ENCODE data around the gene GPR33.
A peak's percentile ranks its signal among the peaks of the same experiment; 100 is the strongest.
"Not testable (repeated sequence)": the region's sequence is repeated elsewhere in the genome, so short reads cannot be mapped to it uniquely, and the experiment has no call there.

The GPR33 gene

GRCh38 chr14:31487886-31488285, at the start of gene GPR33:
GPR33 (minus strand) TSS chr14:31488039; CDS start chr14:31483965, 4,074 bp downstream.
- DNase-seq (ENCODE audit: low spot score), result no peak

DNA sequence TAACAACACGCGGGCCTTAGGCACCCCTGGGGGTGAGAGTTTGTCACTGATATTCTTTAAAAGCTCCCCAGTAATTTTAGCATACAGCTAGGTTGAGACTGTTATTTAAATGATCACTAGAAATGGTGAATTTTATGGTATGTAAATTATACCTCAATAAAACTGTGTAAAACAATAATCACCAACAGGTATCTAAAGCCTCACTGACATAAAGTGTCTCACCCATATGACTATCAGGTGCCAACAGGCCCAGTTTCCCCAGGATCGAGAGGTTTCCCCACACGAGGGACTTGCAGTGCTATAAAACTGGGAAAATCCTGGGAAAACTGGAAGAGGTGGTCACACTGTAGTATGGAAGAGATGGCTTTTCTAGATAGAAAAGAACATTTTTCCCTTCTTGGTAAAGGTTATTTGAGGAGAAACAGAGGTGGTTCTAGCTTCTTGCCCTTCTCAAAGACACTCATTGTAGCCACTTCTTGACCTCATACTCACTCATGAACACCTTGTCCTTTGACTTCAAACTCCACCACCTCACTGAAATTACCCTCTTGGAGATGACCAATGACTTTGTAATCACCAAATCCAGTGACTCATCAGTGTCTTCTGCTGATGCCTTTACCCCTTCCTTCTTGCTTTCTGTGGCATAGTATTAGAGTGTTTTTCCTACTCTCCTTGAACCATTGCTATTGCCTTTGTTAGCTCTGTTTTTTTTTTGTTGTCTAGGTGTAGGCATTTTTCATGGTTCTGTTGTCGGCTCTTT, 48.5 kb upstream of the GPR33 start:
- no peak for DNase-seq (ENCODE audit: low spot score)

GRCh38 chr14:31530136-31530535, 42.3 kb upstream of the GPR33 start:
- no peak for DNase-seq (ENCODE audit: low spot score)

GRCh38 chr14:31529053-31529452, 41.2 kb upstream of the GPR33 start:
- no peak for DNase-seq (ENCODE audit: low spot score)

DNA sequence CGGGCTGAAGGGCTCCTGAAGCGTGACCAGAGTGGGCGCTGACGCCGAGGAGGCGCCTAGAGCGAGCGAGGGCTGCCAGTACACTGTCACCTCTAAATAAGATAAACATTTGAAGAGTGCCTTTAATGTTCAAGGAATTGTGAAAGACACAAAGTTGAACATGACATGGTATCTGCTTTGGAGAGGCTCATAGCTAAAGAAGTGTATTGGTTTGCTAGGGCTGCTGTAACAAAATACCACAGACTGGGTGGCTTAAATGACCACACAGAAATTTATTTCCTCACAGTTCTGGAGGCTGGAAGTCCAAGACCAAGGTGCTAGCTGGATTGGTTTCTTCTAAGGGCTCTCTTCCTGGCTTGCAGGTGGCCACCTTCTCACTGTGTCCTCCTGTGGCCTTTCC, 39.7 kb upstream of the GPR33 start:
- DNase-seq (ENCODE audit: low spot score), result no peak

GRCh38 chr14:31527087-31527486, 39.2 kb upstream of the GPR33 start:
- DNase-seq (ENCODE audit: low spot score), result no peak

DNA sequence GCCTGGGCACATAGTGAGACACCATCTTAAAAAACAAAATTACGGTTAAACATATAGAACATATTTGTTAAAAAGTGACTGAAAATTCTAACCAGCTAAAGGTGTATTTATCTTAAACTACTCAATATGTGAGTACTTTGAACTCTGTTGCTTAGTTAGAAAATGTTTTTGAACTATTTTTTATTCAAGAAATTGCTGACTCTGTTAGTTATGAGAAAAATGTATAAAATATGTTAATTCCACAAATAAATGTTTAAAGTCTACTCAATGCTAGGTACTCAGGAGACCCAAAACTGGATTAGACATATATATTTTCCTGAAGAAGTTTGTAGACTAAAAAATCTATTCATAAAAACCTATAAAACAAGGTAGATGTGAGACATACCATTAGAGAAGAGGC, 23.0 kb upstream of the GPR33 start:
- DNase-seq (ENCODE audit: low spot score), result no peak

DNA sequence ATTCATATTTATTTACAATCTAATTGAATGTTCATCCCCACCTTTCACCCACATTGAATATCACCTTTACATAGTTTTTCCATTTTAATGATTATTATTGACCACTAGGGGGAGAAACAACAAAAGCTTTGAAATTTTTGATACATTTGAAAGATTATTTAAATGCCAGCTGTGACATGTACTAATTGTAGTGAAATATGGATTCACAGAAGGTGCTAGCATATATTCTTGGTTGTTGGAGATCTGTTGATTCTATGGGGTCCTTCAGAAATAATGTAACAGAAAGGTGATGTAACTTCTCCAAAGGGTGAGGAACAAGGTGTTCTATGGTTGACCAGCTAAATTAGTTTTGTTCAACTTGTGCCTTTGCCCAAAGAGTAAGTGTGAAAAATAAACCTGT, 22.4 kb upstream of the GPR33 start:
- DNase-seq (ENCODE audit: low spot score), result peak; percentile 2

DNA sequence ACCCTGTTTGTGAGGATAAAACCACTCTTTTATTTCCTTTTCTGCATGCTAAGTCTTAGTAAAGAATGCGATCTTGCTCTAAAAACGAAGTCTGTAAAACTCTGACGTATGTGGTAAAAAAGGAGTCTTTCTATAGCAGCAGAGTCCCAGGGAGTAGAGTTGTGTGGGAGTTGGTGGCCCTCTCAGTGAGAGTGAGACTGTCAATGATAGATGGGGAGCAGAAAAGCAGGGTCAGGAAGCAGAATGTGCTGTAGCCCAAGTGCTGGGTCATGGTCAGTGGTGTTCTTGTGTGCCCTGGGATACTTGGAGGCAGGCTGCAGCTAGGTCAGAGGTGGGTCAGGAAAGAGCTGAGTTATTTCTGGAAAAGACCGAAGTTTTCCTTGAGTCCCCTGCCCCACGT, 20.3 kb upstream of the GPR33 start:
- DNase-seq (ENCODE audit: low spot score), result no peak

DNA sequence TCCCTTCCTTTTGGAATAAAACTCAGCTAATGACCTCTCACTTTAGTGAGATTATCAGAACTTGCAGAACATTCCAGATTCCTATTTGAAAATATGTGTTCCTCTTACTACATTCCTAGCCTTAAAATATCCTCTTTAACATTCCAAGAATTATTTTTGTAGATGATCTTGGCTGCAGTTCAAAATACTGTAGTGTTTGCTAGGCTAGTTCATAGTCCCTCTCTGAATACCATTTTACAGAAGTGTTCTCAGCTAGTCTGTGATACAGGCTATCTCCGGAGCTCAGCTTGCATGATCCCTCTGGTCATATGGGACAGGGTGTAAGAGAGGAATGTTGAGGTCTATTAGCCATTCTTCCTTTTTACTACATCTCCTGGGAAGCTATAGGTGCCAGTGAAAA, 17.6 kb upstream of the GPR33 start:
- DNase-seq (ENCODE audit: low spot score), result no peak

DNA sequence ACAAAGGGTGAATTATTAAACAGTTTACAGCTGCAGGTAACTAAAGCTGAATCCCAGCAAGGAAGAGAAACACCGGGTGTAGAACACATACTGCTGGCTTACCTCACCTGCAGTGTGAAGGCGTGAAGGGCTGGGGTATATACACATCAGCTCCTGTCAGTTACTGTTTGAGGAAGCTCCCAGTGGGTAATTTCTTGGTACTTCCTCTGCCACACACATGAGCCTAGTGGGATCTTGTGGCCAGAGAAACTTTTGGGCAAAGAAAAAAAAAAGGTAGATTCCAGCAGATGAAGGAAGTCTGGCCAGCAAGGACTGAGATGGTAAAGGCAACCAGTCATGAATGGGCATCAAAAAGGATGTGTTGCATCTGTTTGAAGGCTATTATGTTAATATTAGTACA, 14.0 kb upstream of the GPR33 start:
- DNase-seq (ENCODE audit: low spot score), result no peak

- DNase-seq (ENCODE audit: low spot score), result no peak
Measured at GRCh38 chr14:31492759-31493498, 5.1 kb upstream of the GPR33 start.

GRCh38 chr14:31489691-31490090, 1.9 kb upstream of the GPR33 start:
- no peak for DNase-seq (ENCODE audit: low spot score)

- no peak for DNase-seq (ENCODE audit: low spot score)
Measured at GRCh38 chr14:31486764-31487163, 1.1 kb downstream of the GPR33 start.

- DNase-seq (ENCODE audit: low spot score), result no peak
Measured at GRCh38 chr14:31484754-31485153, 3.1 kb downstream of the GPR33 start.

- no peak for DNase-seq (ENCODE audit: low spot score)
Measured at GRCh38 chr14:31480156-31480555, 7.7 kb downstream of the GPR33 start.

DNA sequence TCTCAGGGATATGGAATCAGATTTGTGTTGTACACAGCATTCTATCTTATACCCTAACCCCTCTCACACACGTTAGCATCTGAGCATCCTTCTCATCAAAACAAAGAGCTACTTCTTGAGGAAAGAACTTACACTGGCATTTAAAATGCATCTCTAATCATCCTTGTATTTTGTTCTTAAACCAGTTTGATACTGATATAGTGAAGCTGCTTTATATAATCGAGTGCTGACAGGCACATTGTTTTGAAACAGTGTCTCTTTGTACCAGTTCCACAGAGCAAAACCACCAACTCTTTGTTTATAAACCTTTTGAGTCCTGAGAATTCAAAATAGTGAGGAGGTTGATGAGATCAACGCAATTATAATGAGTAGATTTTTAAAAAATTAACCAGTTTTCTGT, 8.8 kb downstream of the GPR33 start:
- DNase-seq (ENCODE audit: low spot score), result peak; percentile 68

- DNase-seq (ENCODE audit: low spot score), result no peak
Measured at GRCh38 chr14:31477248-31477647, 10.6 kb downstream of the GPR33 start.

DNA sequence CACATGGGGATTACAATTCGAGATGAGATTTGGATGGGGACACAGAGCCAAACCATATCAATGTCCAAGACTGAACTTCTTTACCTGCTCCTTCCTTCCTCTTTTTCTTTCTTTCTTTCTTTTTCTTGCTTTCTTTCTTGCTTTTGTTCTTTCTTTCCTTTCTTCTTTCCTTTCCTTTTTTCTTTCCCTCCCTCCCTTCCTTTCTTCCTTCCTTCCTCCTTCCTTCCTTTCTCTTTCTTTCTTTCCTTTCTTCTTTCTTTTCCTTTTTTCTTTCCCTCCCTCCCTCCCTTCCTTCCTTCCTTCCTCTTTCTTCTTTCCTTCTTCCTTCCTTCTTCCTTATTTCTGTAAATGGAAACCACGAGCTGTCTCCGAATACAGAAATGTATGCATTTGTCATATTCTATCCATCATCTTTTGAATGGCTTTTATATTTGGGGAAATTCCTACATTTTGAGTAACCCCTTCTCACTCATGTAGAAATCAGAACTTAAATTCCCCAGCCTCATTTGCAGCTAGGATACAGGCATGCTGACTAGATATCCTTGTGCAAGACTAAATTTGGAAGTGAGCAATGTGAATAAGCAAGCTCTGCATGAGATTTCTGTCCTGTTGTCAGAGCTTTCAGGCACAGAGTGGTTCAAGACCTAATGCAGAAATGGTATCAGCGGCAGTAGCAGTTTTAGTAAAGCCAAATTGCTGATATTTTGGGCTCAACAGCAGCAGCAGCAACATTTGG, 11.5 kb downstream of the GPR33 start:
- no peak for DNase-seq (ENCODE audit: low spot score)

DNA sequence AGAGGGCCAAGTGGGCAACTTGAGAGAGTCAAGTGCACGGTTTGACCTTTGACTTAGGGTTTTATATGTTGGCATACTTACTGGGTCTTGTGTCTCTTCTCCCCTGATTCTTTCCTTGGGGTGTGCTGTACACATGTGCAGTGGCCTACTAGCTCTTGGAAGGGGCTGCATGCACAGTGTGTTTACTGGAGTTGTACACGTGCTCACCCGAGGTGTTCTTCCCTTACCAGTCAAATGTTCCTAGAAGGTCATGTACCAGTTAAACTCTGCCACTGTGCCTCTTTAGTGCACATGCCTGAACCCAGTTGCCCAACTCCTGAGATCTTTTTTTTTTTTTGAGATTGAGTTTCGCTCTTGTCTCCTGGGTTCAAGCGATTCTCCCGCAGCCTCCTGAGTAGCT, 21.3 kb downstream of the GPR33 start:
- no peak for DNase-seq (ENCODE audit: low spot score)

DNA sequence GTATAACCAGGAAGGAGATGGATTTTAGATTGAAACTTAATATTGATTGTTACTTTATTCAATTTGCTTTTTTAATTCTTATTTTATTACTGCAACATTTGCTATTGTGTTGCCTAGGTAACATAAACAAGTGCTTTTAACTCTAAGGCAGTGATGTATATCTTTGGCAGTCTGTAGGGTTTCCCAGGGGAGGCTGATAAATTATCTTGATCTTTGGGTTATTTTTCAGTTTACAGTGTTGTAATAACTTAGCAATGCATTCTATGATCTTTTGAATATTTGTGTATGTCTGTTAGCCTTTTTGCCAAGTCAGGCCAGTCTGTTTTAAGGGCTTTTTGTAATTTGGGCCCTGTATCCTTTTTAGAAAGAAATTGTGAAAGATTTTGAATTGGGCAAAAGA, 22.7 kb downstream of the GPR33 start:
- no peak for DNase-seq (ENCODE audit: low spot score)

DNA sequence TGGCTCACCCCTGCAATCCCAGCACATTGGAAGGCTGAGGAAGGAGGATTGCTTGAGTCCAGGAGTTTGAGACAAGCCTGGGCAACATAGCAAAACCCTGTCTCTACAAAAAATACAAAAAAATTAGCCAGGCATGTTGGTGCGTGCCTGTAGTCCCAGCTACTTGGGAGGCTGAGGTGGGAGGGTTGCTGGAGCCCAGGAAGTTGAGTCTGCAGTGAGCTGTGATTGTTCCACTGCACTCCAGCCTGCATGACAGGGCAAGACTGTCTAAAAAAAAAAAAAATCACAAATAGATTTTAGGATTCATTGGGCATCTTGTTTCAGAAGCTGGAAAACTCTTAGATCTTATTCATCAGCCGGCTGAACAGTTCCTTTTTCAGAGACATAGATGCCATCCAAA, 25.4 kb downstream of the GPR33 start:
- DNase-seq (ENCODE audit: low spot score), result not testable (repeated sequence)

- DNase-seq (ENCODE audit: low spot score), result no peak
Measured at GRCh38 chr14:31461545-31461944, 26.3 kb downstream of the GPR33 start.
